Measurements from ENCODE around the gene C8A.

C8A gene

GRCh38 chr1:56837244-56837939 lies 17.2 kb upstream of the C8A start:
- DNase-seq (ENCODE audit: low read depth in 2 of 2) = no peak

GRCh38 chr1:56838759-56839158 lies 15.8 kb upstream of the C8A start:
- DNase-seq (ENCODE audit: low read depth in 2 of 2) = no peak

- DNase-seq (ENCODE audit: low read depth in 2 of 2) = no peak
Observed at GRCh38 chr1:56843544-56843943, 11.1 kb upstream of the C8A start.

- no peak for DNase-seq (ENCODE audit: low read depth in 2 of 2)
Observed at GRCh38 chr1:56844545-56845136, 10.0 kb upstream of the C8A start.

- DNase-seq (ENCODE audit: low read depth in 2 of 2) = no peak
Observed at GRCh38 chr1:56845343-56845742, 9.3 kb upstream of the C8A start.

GRCh38 chr1:56849750-56850149 lies 4.8 kb upstream of the C8A start:
- DNase-seq (ENCODE audit: low read depth in 2 of 2) = no peak

GRCh38 chr1:56850411-56850810 lies 4.2 kb upstream of the C8A start:
- no peak for DNase-seq (ENCODE audit: low read depth in 2 of 2)

- DNase-seq (ENCODE audit: low read depth in 2 of 2) = no peak
Observed at GRCh38 chr1:56850922-56851321, 3.7 kb upstream of the C8A start.

GRCh38 chr1:56852476-56852875 lies 2.1 kb upstream of the C8A start:
- no peak for DNase-seq (ENCODE audit: low read depth in 2 of 2)

GRCh38 chr1:56855190-56855589 lies 593 bp downstream of the C8A start:
- no peak for DNase-seq (ENCODE audit: low read depth in 2 of 2)

GRCh38 chr1:56856186-56856585 lies 1.6 kb downstream of the C8A start:
- no peak for DNase-seq (ENCODE audit: low read depth in 2 of 2)

- no peak for DNase-seq (ENCODE audit: low read depth in 2 of 2)
Observed at GRCh38 chr1:56859287-56859686, 4.7 kb downstream of the C8A start.

- DNase-seq (ENCODE audit: low read depth in 2 of 2) = no peak
Observed at GRCh38 chr1:56863265-56863992, 8.8 kb downstream of the C8A start.

- no peak for DNase-seq (ENCODE audit: low read depth in 2 of 2)
Observed at GRCh38 chr1:56864430-56864829, 9.8 kb downstream of the C8A start.

- no peak for DNase-seq (ENCODE audit: low read depth in 2 of 2)
Observed at GRCh38 chr1:56866656-56867055, 12.1 kb downstream of the C8A start.

GRCh38 chr1:56867491-56867890 lies 12.9 kb downstream of the C8A start:
- DNase-seq (ENCODE audit: low read depth in 2 of 2) = no peak

- DNase-seq (ENCODE audit: low read depth in 2 of 2) = no peak
Observed at GRCh38 chr1:56868761-56869160, 14.2 kb downstream of the C8A start.

GRCh38 chr1:56872597-56872996 lies 18.0 kb downstream of the C8A start:
- DNase-seq (ENCODE audit: low read depth in 2 of 2) = no peak

- no peak for DNase-seq (ENCODE audit: low read depth in 2 of 2)
Observed at GRCh38 chr1:56873213-56873612, 18.6 kb downstream of the C8A start.

- no peak for DNase-seq (ENCODE audit: low read depth in 2 of 2)
Observed at GRCh38 chr1:56874689-56875088, 20.1 kb downstream of the C8A start.

- no peak for DNase-seq (ENCODE audit: low read depth in 2 of 2)
Observed at GRCh38 chr1:56877973-56878372, 23.4 kb downstream of the C8A start.

GRCh38 chr1:56880774-56881173 lies 26.2 kb downstream of the C8A start:
- no peak for DNase-seq (ENCODE audit: low read depth in 2 of 2)

GRCh38 chr1:56881417-56881816 lies 26.8 kb downstream of the C8A start:
- no peak for DNase-seq (ENCODE audit: low read depth in 2 of 2)

Data from stimulated activated CD4-positive, alpha-beta T cell treated with anti-CD3 and anti-CD28 coated beads, Interleukin-4, amount 100 ng/mL, for 48 hours (primary cell).